Activated CD4-positive, alpha-beta T cell treated with anti-CD3 and anti-CD28 coated beads, Interleukin-2, amount 50 U/mL, for 4 hours (primary cell): ENCODE results near the gene FASLG.

Source experiments
- DNase-seq, 2 experiments: peaks; one replicate each; pipeline ENCODE4 v3.0.0-alpha.2; 2020

Gene FASLG

GRCh38 chr1:172647110-172647564 is 11.8 kb upstream of the FASLG start:
- peak in 1 of 2 experiments; percentile 6 for DNase-seq

GRCh38 chr1:172647987-172648386 is 10.9 kb upstream of the FASLG start:
- DNase-seq: no peak

GRCh38 chr1:172650474-172651193 is 8.3 kb upstream of the FASLG start:
- DNase-seq: no peak

- DNase-seq: no peak
Measured at GRCh38 chr1:172653015-172653709, 5.7 kb upstream of the FASLG start.

GRCh38 chr1:172654535-172654934 is 4.4 kb upstream of the FASLG start:
- DNase-seq: no peak

- DNase-seq: no peak
Measured at GRCh38 chr1:172656576-172656975, 2.3 kb upstream of the FASLG start.

- DNase-seq: no peak
Measured at GRCh38 chr1:172657586-172657985, 1.3 kb upstream of the FASLG start.

- DNase-seq: no peak
Measured at GRCh38 chr1:172661107-172661506, 2.2 kb downstream of the FASLG start.

- peak; percentile 83 to 87 for DNase-seq
Measured at GRCh38 chr1:172662464-172663109, 3.7 kb downstream of the FASLG start.

GRCh38 chr1:172663732-172664131 is 4.8 kb downstream of the FASLG start:
- DNase-seq: no peak

- DNase-seq: no peak
Measured at GRCh38 chr1:172668097-172668496, 9.2 kb downstream of the FASLG start.

GRCh38 chr1:172669011-172669410 is 10.1 kb downstream of the FASLG start:
- no peak for DNase-seq

GRCh38 chr1:172670316-172670715 is 11.4 kb downstream of the FASLG start:
- peak in 1 of 2 experiments; percentile 24 for DNase-seq

- peak in 1 of 2 experiments; percentile 19 for DNase-seq
Measured at GRCh38 chr1:172670791-172671190, 11.9 kb downstream of the FASLG start.

- DNase-seq: no peak
Measured at GRCh38 chr1:172671591-172671990, 12.7 kb downstream of the FASLG start.

GRCh38 chr1:172672720-172673119 is 13.8 kb downstream of the FASLG start:
- no peak for DNase-seq

- DNase-seq: no peak
Measured at GRCh38 chr1:172673761-172674160, 14.9 kb downstream of the FASLG start.

- DNase-seq: no peak
Measured at GRCh38 chr1:172674831-172675613, 16.1 kb downstream of the FASLG start.

- DNase-seq: no peak
Measured at GRCh38 chr1:172679000-172679772, 20.3 kb downstream of the FASLG start.

- no peak for DNase-seq
Measured at GRCh38 chr1:172680244-172680643, 21.3 kb downstream of the FASLG start.

- no peak for DNase-seq
Measured at GRCh38 chr1:172680733-172681275, 21.9 kb downstream of the FASLG start.

- DNase-seq: no peak
Measured at GRCh38 chr1:172682812-172683211, 23.9 kb downstream of the FASLG start.
